HG03457 (cell line): ENCODE measurements around the gene CBLC.

Experiments
- ATAC-seq: cut with Tn5 transposase; IDR thresholded peaks from one replicate; pipeline ENCODE4 v1.9.1; 2021; ENCODE audit warnings: moderate number of reproducible peaks; ENCODE audit not compliant: unreplicated experiment

CBLC gene

GRCh38 chr19:44745887-44746600, 31.6 kb upstream of the CBLC start:
- no peak for ATAC-seq

DNA sequence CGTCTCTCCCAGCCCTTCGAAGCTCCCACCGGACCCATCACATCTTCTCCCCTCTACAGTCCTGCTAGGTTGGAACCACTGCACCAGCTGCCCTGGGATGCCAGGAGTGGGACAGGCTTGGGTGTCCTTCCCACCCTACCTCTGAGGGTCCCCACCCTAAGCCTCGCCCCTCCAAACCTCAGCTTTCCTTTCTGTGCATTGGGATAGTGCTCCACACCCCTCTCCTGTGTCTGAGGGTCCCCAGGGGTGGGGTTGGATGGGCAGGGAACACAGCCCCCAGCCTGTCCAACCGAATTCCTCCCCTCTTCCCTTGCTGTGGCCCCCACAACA, 31.1 kb upstream of the CBLC start:
- ATAC-seq, result no peak

GRCh38 chr19:44746946-44747738, 30.5 kb upstream of the CBLC start:
- ATAC-seq, result no peak

DNA sequence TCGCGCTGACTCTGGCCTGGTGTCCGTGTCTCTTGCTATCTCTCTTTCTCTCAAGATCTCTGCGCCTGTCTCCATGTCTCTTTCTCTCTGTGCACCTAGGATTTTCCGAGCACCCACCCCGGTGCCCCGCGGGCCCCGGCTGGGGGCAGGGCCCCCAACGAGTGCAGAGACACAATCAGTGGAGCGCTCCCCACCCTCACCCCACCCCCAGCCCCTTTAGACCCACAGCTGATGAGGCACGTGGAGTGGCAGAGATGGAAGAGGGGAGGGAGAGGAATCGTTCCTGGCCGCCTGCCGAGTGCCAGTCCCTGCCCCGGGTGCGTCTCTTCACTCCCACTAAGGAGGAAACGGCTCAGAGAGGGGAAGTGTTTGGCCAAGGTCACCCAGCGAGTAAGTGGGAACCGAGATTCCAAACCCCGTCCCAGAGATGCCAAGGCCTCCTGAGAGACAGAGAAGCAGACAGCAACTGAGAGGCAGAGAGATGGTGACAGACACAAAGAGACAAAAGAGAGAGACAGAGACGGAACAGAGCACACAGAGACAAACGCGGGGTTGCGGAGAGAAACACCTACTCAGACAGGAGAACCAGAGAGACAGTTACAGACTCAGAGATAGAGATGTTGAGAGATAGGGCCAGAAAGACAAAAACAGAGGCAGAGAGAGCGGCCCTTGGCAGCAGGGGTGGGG, 29.8 kb upstream of the CBLC start:
- ATAC-seq, result no peak

- ATAC-seq, result no peak
Observed at GRCh38 chr19:44748426-44749254, 29.1 kb upstream of the CBLC start, which contains the start of gene BCL3. BCL3 (plus strand) TSS chr19:44748708; CDS start chr19:44748791, 83 bp downstream.

GRCh38 chr19:44749292-44749691, 28.4 kb upstream of the CBLC start:
- ATAC-seq, result no peak

DNA sequence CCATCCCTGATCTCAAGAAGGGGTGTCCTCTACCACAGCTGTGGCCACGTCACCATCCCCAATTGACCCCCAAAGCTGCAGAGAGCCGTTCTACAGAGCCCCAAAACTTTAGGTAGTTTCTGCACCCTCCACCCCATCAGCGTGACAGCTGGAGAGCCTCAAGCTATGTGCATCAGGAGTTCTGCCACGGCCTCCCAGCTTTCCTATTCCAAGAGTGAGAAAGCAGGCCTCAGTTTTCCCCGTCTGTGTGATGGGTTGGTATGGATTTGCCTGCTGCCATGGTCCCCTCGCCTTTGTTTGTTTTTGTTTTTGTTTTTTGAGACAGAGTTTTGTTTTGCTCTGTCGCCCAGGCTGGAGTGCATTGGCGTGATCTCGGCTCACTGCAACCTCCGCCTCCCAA, 27.7 kb upstream of the CBLC start:
- no peak for ATAC-seq

- no peak for ATAC-seq
Observed at GRCh38 chr19:44752123-44752815, 25.4 kb upstream of the CBLC start.

GRCh38 chr19:44752816-44753625, 24.7 kb upstream of the CBLC start:
- ATAC-seq, result peak; percentile 49

DNA sequence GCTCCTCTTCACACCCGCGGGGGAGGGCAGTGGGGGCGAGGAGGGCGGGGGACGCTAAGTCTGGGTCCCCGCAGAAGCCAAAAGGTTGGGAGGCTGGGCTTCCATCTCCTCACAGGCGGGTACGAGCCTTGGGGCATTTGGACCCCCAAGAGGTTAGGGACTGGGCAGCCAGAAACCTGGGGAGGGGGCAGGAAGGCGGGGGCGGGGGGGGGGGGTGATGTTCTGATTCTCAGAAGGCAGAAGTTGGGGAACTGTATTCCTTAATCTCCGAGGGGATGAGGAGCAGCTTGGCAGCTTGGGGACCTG, 24.1 kb upstream of the CBLC start:
- ATAC-seq, result no peak

DNA sequence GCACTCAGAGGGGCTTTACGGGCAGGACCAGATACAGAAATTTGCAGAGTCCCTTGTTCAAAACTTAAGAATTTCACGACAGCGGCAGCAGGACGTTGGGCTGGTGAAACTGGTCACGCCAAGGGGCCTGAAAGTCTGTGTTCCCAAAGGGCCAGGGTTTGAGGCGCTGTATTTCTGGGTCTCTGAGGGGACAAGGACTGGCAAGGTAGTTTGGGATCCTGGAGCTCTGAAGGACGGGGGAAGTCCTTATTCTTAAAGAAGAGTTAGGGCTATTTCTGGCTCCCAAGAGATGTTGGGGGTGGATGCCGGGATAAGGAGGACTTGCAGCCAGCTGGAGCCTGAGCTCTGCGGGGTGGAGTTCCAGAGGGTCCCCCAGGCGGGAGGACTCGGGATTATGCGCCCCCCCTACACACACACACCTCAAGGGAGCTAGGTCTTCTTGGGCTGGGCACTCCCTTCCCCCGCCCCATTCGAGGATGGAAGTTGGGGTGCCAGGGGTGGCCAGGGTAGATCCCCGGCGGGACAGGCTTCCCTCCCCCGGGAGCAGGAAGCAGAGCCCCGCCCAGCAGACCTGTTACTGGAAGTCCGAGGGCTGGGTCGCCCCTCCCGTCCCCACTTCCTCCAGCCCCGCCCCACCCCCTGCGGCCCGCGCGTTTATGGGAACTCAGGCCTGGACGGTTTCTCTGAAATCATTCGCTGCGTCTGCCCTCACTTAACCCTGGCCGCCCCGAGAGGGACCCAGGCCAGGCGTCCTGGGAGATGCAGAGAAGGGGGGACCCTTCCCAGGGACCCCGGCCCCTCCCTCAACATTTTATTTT, 23.5 kb upstream of the CBLC start:
- peak; percentile 28 for ATAC-seq

- no peak for ATAC-seq
Observed at GRCh38 chr19:44754750-44755080, 23.0 kb upstream of the CBLC start.

DNA sequence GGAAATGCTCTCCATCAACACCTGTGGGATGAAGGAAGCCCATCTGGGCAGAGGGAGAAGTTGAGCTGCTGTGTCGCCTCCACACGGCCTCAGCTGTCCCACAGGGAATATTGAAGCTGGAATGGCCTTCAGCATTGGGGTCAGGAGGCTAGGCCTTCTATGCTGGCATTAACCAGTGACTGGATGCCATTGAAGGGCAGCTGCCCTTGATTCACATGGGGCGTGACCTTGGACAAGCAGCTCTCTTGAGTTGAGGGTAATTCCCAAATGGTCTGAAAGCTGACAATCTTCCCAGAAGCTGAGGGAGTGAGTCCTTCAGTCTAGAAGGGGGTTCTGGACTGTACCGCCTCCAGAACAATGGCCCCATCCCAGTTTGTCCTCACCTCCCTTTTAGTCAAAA, 22.5 kb upstream of the CBLC start:
- ATAC-seq, result no peak

- no peak for ATAC-seq
Observed at GRCh38 chr19:44756089-44756562, 21.6 kb upstream of the CBLC start.

- ATAC-seq, result no peak
Observed at GRCh38 chr19:44757057-44757734, 20.5 kb upstream of the CBLC start.

GRCh38 chr19:44757735-44758505, 19.8 kb upstream of the CBLC start:
- ATAC-seq, result no peak

DNA sequence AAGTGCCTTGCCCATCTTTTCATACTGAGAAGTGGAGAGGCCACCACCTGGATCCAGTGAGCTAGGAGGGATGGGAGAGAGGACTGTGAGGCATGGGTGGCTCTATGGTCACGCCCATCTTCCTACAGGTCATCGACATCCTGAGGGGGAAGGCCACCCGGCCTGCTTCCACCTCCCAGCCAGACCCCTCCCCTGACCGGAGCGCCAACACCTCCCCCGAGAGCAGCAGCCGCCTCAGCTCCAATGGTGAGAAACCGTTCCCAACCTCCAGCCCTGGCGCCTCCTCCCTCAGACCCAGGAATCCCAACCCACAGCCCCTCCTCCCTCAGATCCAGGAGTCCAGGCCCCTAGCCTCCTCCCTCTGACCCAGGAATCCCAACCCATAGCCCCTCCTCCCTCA, 19.1 kb upstream of the CBLC start:
- ATAC-seq, result no peak
